Measurements from ENCODE around the gene SULT2B1.

The SULT2B1 gene

GRCh38 chr19:48606463-48607358, 54.7 kb downstream of the SULT2B1 start, which contains the start of gene SPACA4:
TSS of gene SPACA4 (plus strand) at chr19:48606742. CDS start at chr19:48606979, 237 bp downstream.
- no peak for DNase-seq

- no peak for DNase-seq
Measured at GRCh38 chr19:48607359-48607755, 55.4 kb downstream of the SULT2B1 start.

- peak; percentile 69 for DNase-seq
Measured at GRCh38 chr19:48608798-48609263, 56.9 kb downstream of the SULT2B1 start.

GRCh38 chr19:48609571-48610108, 57.7 kb downstream of the SULT2B1 start:
- no peak for DNase-seq

GRCh38 chr19:48611872-48612271, 59.9 kb downstream of the SULT2B1 start:
- DNase-seq = no peak

- DNase-seq = no peak
Measured at GRCh38 chr19:48613024-48613851, 61.3 kb downstream of the SULT2B1 start.

GRCh38 chr19:48613852-48614435, 62.0 kb downstream of the SULT2B1 start:
- no peak for DNase-seq

- no peak for DNase-seq
Measured at GRCh38 chr19:48614436-48615230, 62.7 kb downstream of the SULT2B1 start, which contains the start of gene FAM83E. TSS of gene FAM83E (minus strand) at chr19:48615076. CDS start at chr19:48613372, 1,704 bp downstream.

GRCh38 chr19:48615231-48616040, 63.5 kb downstream of the SULT2B1 start:
- no peak for DNase-seq

GRCh38 chr19:48616041-48616436, 64.1 kb downstream of the SULT2B1 start:
- no peak for DNase-seq

GRCh38 chr19:48616491-48617056, 64.6 kb downstream of the SULT2B1 start:
- no peak for DNase-seq

- no peak for DNase-seq
Measured at GRCh38 chr19:48617146-48617937, 65.4 kb downstream of the SULT2B1 start.

- no peak for DNase-seq
Measured at GRCh38 chr19:48618278-48618915, 66.4 kb downstream of the SULT2B1 start.

- peak; percentile 100 for DNase-seq
Measured at GRCh38 chr19:48618916-48619691, 67.1 kb downstream of the SULT2B1 start, which contains the start of the genes RPL18 and SPHK2. TSS of gene RPL18 (minus strand) at chr19:48619178. CDS start at chr19:48619143, 35 bp downstream. TSS of gene SPHK2 (plus strand) at chr19:48619506. CDS start at chr19:48620515, 1,009 bp downstream.

GRCh38 chr19:48619692-48620585, 68.0 kb downstream of the SULT2B1 start:
- DNase-seq = no peak

GRCh38 chr19:48623556-48624066, 71.6 kb downstream of the SULT2B1 start:
- DNase-seq = no peak

Data from EL (cell line).